Measurements from ENCODE around the gene CDK13.

Gene CDK13

DNA sequence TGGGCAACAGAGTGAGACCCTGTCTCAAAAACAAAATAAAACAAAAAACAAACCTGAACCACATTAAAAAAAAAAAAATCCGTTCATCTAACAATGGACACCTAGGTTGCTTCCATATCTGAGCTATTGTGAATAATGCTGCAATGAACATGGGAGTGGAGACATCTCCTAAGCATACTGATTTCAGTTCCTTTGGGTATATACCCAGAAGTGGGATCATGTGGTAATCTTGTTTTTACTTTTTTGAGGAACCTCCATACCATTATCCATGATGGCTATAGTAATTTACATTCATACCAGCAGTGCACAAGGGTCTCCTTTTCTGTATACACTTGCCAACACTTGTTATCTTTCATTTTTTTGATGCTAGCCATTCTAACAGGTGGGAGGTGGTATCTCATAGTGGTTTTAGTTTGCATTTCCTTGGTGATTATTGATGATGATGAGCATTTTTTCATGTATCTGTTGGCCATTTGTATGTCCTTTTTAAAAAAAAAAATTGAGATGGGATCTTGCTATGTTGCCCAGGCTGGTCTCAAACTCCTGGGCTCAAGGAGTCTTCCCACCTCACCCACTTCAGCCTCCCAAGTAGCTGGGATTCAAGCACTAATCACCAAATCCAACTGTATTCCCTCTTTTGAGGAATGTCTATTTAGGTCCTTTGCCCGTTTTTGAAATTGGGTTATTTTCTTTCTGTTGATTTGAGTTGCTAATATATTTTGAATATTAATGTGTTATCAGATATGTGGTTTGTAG lies 17.5 kb downstream of the CDK13 start:
- Histone ChIP-seq H3K4me3 (ENCODE audit: low read depth, low read length) (no peak overlapping the region), H3K4me1 (no peaks in the 10 kb centered on the region), H3K36me3 (no peaks in the 10 kb centered on the region), H3K27me3 (no peaks in the 10 kb centered on the region), H3K9me3 (no peaks in the 10 kb centered on the region)
- DNase-seq, result no peak
- TF ChIP-seq, protein P1, sequence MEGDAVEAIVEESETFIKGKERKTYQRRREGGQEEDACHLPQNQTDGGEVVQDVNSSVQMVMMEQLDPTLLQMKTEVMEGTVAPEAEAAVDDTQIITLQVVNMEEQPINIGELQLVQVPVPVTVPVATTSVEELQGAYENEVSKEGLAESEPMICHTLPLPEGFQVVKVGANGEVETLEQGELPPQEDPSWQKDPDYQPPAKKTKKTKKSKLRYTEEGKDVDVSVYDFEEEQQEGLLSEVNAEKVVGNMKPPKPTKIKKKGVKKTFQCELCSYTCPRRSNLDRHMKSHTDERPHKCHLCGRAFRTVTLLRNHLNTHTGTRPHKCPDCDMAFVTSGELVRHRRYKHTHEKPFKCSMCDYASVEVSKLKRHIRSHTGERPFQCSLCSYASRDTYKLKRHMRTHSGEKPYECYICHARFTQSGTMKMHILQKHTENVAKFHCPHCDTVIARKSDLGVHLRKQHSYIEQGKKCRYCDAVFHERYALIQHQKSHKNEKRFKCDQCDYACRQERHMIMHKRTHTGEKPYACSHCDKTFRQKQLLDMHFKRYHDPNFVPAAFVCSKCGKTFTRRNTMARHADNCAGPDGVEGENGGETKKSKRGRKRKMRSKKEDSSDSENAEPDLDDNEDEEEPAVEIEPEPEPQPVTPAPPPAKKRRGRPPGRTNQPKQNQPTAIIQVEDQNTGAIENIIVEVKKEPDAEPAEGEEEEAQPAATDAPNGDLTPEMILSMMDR (IDR thresholded peaks at IDR 0.05; ENCODE audit: low read depth, low read length), result no peak

DNA sequence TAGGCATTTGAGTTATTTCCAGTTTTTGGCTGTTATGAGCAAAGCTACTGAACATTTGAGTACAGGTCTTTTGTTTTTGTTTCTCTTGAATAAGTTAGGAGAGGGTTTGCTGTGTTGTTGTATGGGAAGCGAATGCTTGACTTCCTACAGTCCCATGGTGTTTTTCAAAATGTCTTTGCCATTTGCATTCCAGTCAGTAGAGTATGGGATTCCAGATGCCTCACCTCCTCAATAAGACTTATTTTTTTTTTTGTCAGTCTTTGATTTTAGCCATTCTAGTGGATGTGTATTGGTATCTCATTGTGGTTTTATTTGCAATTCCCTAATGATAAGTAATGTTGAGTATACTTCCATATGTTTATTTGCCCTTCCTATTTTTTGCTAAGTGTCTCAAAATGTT lies 19.4 kb downstream of the CDK13 start:
- no peak overlapping the region for H3K4me3 ChIP-seq (ENCODE audit: low read depth, low read length)
- H3K4me1 ChIP-seq, result no peaks in the 10 kb centered on the region
- no peaks in the 10 kb centered on the region for H3K9me3 ChIP-seq
- TF ChIP-seq, protein P1 (IDR thresholded peaks at IDR 0.05; ENCODE audit: low read depth, low read length), result no peak
- DNase-seq, result no peak
- no peaks in the 10 kb centered on the region for H3K27me3 ChIP-seq
- H3K36me3 ChIP-seq, result no peaks in the 10 kb centered on the region

DNA sequence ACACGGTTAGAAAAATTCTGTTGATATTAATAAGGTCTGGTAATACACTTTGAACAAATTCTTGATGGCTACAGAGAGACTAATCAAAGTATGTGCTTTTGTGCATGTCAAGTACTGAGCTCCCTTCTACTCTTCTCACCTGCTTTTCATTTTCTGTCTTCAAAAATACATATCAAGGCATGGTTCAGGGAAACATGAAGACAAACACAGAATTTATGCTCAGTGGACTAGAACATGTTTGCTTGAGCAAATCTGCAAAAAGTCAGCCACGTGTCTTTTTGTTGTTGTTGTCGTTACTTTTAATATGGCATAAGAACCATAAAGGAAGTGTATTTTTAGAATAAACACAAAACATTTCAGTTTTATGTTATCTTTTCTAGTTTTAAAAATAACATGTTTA lies 21.9 kb downstream of the CDK13 start:
- no peak for DNase-seq
- H3K27me3 ChIP-seq, result no peaks in the 10 kb centered on the region
- H3K4me1 ChIP-seq, result no peaks in the 10 kb centered on the region
- H3K4me3 ChIP-seq (ENCODE audit: low read depth, low read length), result no peak overlapping the region
- H3K9me3 ChIP-seq, result no peaks in the 10 kb centered on the region
- TF ChIP-seq, protein P1 (IDR thresholded peaks at IDR 0.05; ENCODE audit: low read depth, low read length), result no peak
- H3K36me3 ChIP-seq, result no peaks in the 10 kb centered on the region

DNA sequence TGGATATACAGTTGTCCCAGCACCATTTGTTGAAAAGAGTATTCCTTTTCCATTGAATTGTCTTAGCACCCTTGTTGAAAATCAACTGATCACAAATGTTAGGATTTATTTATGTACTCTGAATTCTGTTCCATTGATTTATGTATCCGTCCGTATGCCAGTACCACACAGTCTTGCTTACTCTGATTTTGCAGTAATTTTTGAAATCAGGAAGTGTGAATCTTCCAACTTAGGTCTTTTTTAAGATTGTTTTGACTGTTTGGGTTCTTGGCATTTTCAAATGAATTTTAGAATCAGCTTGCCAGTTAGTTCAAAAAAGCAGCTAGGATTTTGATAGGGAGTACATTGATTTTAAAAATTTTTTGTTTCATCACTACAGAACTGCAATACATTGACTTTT lies 23.7 kb downstream of the CDK13 start:
- TF ChIP-seq, protein P1 (IDR thresholded peaks at IDR 0.05; ENCODE audit: low read depth, low read length), result no peak
- H3K27me3 ChIP-seq, result no peaks in the 10 kb centered on the region
- H3K9me3 ChIP-seq, result no peaks in the 10 kb centered on the region
- H3K36me3 ChIP-seq, result no peaks in the 10 kb centered on the region
- DNase-seq, result no peak
- peaks cover 6% of the 10 kb centered on the region; the same call in 1 of the 2 replicates for H3K4me1 ChIP-seq
- no peak overlapping the region for H3K4me3 ChIP-seq (ENCODE audit: low read depth, low read length)

DNA sequence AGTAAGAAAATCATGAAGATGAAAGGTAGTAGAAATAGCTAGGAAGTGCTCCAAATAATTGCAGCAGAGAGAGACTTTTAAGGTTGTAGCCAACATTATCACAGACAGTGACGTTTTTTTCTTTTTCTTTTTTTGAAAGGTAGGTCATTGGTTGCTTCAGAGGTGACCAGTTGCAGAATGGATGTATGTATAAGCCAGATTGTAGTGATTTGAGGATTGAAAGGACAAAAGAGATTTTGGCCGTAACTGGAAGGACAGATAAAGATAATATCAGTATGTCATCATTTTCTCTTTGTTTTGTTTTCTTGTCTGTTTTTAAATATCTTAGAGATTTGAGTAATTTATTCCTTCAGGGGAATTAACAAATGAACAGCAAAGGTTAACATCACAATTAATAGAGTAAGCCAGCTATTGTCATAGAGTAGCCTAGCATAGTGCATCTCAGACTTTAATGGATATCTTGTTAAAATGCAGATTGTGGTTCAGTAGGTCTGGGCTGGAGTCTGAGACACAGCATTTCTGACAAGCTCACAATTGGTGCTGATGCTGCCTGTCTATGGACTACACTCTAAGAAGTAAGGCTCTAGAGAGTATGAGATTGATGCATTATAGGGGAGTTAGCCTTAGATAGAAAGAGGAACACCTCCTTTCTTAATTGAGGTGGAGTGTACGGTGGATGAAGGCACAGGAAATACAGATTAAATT lies 28.3 kb downstream of the CDK13 start:
- TF ChIP-seq, protein P1 (IDR thresholded peaks at IDR 0.05; ENCODE audit: low read depth, low read length), result no peak
- DNase-seq, result no peak
- no peak overlapping the region for H3K4me3 ChIP-seq (ENCODE audit: low read depth, low read length)

More for the DNA sequence above, 28.3 kb downstream of the CDK13 start:
- no peaks in the 10 kb centered on the region for H3K27me3 ChIP-seq
- peaks cover 6% of the 10 kb centered on the region; the same call in 1 of the 2 replicates for H3K4me1 ChIP-seq
- no peaks in the 10 kb centered on the region for H3K9me3 ChIP-seq
- no peaks in the 10 kb centered on the region for H3K36me3 ChIP-seq
